Measurements from ENCODE around the gene CES3.
"Not testable (repeated sequence)": the region's sequence is repeated elsewhere in the genome, so short reads cannot be mapped to it uniquely, and the experiment has no call there.

CES3 gene

DNA sequence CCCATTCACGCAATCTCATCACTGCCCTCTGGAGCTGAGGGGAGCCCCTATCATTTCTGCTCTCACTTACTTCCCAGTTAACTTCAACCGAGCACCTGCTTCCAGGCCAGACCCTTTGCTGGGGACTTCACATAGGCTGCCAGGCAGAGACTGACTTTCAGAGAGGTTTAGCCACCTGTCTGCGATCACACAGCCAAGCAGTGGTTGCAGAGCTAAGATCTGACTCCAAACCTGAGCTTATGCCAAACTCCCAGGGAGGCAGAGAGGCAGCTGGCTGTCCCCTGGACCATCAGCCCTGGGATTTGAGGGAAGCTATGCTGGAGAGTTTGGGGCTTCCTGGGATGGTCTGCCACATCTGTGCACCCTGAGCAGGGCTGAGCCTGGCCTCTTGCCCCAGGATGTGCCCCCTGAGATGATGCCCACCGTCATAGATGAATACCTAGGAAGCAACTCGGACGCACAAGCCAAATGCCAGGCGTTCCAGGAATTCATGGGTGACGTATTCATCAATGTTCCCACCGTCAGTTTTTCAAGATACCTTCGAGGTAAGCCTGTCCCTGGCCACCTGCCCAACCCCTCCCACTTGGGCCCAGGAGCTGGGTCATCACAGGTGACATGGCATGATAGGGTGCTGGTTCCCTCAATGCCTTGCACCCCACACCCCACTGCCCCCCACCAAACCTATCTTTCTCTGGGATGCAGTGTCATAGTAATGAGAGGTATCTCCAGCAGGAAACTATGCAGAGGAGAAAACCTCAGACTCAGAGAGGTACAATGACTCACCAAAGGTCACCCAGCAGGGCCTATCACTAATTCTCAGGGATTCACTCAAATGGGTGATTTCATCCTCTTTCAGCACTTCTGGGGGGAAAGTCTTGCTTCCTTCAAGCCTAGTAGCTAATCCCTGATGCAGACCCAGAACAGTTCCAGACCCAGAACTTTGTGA is 10.0 kb downstream of the CES3 start:
- H3K27me3 ChIP-seq (ENCODE audit: control insufficient read depth, insufficient read depth, low read length, poor library complexity, severe bottlenecking), result no peaks in the 10 kb centered on the region
- H3K36me3 ChIP-seq (ENCODE audit: control insufficient read depth, insufficient read depth, low read length), result no peaks in the 10 kb centered on the region
- 89 to 91% methylated on average over 10 of the region's 10 CpGs for WGBS, 2 experiments

DNA sequence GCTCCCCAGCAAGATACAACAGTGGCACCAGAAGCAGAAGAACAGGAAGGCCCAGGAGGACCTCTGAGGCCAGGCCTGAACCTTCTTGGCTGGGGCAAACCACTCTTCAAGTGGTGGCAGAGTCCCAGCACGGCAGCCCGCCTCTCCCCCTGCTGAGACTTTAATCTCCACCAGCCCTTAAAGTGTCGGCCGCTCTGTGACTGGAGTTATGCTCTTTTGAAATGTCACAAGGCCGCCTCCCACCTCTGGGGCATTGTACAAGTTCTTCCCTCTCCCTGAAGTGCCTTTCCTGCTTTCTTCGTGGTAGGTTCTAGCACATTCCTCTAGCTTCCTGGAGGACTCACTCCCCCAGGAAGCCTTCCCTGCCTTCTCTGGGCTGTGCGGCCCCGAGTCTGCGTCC is 11.9 kb downstream of the CES3 start:
- Histone ChIP-seq H3K4me1 (ENCODE audit: control insufficient read depth, insufficient read depth, low read length) (no peaks in the 10 kb centered on the region), H3K27ac (ENCODE audit: insufficient read depth, low read depth, low read length, poor library complexity, severe bottlenecking) (no peak overlapping the region), H3K36me3 (ENCODE audit: control insufficient read depth, insufficient read depth, low read length) (no peaks in the 10 kb centered on the region), H3K4me3 (ENCODE audit: insufficient read depth, low read depth, low read length) (no peak overlapping the region), H3K9me3 (ENCODE audit: control insufficient read depth, low read length) (no peaks in the 10 kb centered on the region), H3K27me3 (ENCODE audit: control insufficient read depth, insufficient read depth, low read length, poor library complexity, severe bottlenecking) (no peaks in the 10 kb centered on the region)
- WGBS, 2 experiments, result 71% methylated on average over 9 of the region's 9 CpGs

More for the DNA sequence above, 10.0 kb downstream of the CES3 start:
- Histone ChIP-seq H3K4me3 (ENCODE audit: insufficient read depth, low read depth, low read length) (no peak overlapping the region), H3K27ac (ENCODE audit: insufficient read depth, low read depth, low read length, poor library complexity, severe bottlenecking) (no peak overlapping the region), H3K9me3 (ENCODE audit: control insufficient read depth, low read length) (no peaks in the 10 kb centered on the region), H3K4me1 (ENCODE audit: control insufficient read depth, insufficient read depth, low read length) (no peaks in the 10 kb centered on the region)

DNA sequence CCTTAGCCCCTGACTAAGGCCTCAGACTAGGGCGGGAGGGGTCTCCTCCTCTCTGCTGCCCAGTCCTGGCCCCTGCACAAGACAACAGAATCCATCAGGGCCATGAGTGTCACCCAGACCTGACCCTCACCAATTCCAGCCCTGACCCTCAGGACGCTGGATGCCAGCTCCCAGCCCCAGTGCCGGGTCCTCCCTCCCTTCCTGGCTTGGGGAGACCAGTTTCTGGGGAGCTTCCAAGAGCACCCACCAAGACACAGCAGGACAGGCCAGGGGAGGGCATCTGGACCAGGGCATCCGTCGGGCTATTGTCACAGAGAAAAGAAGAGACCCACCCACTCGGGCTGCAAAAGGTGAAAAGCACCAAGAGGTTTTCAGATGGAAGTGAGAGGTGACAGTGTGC is 12.7 kb downstream of the CES3 start:
- no peak overlapping the region for H3K27ac ChIP-seq (ENCODE audit: insufficient read depth, low read depth, low read length, poor library complexity, severe bottlenecking)
- H3K4me3 ChIP-seq (ENCODE audit: insufficient read depth, low read depth, low read length), result no peak overlapping the region
- H3K4me1 ChIP-seq (ENCODE audit: control insufficient read depth, insufficient read depth, low read length), result no peaks in the 10 kb centered on the region
- no peaks in the 10 kb centered on the region for H3K27me3 ChIP-seq (ENCODE audit: control insufficient read depth, insufficient read depth, low read length, poor library complexity, severe bottlenecking)
- H3K9me3 ChIP-seq (ENCODE audit: control insufficient read depth, low read length), result no peaks in the 10 kb centered on the region
- 94 to 98% methylated on average over 6 of the region's 6 CpGs for WGBS, 2 experiments
- H3K36me3 ChIP-seq (ENCODE audit: control insufficient read depth, insufficient read depth, low read length), result no peaks in the 10 kb centered on the region

DNA sequence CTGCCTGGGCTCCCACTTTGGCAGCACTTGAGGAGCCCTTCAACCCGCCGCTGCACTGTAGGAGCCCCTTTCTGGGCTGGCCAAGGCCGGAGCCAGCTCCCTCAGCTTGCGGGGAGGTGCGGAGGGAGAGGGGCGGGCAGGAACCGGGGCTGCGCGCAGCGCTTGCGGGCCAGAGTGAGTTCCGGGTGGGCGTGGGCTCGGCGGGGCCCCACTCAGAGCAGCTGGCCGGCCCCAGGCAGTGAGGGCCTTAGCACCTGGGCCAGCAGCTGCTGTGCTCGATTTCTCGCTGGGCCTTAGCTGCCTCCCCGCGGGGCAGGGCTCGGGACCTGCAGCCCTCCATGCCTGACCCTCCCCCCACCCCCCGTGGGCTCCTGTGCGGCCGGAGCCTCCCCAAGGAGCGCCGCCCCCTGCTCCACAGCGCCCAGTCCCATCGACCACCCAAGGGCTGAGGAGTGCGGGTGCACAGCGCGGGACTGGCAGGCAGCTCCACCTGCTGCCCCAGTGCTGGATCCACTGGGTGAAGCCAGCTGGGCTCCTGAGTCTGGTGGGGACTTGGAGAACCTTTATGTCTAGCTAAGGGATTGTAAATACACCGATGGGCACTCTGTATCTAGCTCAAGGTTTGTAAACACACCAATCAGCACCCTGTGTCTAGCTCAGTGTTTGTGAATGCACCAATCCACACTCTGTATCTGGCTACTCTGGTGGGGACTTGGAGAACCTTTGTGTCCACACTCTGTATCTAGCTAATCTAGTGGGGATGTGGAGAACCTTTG is 13.3 kb downstream of the CES3 start:
- WGBS, 2 experiments, result 93% methylated on average over 32 of the region's 32 CpGs
- H3K36me3 ChIP-seq (ENCODE audit: control insufficient read depth, insufficient read depth, low read length); H3K4me3 ChIP-seq (ENCODE audit: insufficient read depth, low read depth, low read length); H3K27me3 ChIP-seq (ENCODE audit: control insufficient read depth, insufficient read depth, low read length, poor library complexity, severe bottlenecking); H3K4me1 ChIP-seq (ENCODE audit: control insufficient read depth, insufficient read depth, low read length); H3K27ac ChIP-seq (ENCODE audit: insufficient read depth, low read depth, low read length, poor library complexity, severe bottlenecking); H3K9me3 ChIP-seq (ENCODE audit: control insufficient read depth, low read length): not testable (repeated sequence)

DNA sequence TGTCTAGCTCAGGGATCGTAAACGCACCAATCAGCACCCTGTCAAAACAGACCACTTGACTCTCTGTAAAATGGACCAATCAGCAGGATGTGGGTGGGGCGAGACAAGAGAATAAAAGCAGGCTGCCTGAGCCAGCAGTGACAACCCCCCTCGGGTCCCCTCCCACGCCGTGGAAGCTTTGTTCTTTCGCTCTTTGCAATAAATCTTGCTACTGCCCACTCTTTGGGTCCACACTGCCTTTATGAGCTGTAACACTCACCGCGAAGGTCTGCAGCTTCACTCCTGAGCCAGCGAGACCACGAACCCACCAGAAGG is 13.8 kb downstream of the CES3 start:
- H3K9me3 ChIP-seq (ENCODE audit: control insufficient read depth, low read length); H3K27ac ChIP-seq (ENCODE audit: insufficient read depth, low read depth, low read length, poor library complexity, severe bottlenecking); H3K4me1 ChIP-seq (ENCODE audit: control insufficient read depth, insufficient read depth, low read length); H3K27me3 ChIP-seq (ENCODE audit: control insufficient read depth, insufficient read depth, low read length, poor library complexity, severe bottlenecking); H3K4me3 ChIP-seq (ENCODE audit: insufficient read depth, low read depth, low read length); H3K36me3 ChIP-seq (ENCODE audit: control insufficient read depth, insufficient read depth, low read length): not testable (repeated sequence)
- 86 to 90% methylated on average over 11 of the region's 11 CpGs for WGBS, 2 experiments

DNA sequence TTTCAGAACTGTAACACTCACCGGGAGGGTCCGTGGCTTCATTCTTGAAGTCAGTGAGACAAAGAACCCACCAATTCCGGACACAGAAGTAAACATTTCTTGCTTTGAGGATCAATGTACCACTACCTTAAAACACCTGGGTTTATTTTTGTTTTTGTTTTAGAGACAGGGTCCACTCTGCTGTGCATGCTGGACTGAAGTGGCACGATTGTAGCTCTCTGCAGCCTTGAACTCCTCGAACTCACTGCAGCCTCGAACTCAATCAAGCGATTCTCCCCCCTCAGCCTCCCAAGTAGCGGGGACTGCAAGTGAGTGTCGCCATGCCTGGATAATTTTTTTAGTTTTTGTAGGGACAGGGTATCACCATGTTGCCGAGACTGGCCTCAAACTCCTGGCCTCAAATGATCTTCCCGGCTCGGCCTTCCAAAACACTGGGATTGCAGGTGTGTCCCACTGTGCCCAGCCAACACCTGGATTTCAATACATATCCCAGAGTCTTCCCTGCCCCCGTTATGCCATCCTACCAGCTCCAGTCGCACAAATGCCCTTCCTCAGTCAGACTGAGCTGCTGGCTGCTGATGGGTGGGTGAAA is 14.3 kb downstream of the CES3 start:
- H3K9me3 ChIP-seq (ENCODE audit: control insufficient read depth, low read length), result no peaks in the 10 kb centered on the region

DNA sequence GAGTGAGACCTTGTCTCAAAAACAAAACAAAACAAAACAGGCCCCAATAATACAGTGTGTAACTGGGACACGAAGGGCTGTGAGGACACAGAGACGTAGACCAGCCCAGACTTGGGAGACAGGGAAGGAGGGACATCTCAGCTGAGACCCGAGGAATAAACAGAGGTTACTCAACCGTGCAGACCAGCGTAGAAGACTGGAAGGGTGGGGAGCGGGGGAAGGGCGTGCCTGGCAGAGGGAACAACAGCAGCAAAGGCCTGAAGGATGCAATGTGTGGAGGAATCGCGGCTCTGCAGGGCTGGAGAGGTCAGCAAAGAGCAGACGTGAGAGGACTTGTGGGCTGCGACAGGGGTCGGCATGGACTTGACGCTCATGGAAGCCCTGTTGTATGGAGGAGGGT is 15.7 kb downstream of the CES3 start:
- H3K4me1 ChIP-seq (ENCODE audit: control insufficient read depth, insufficient read depth, low read length), result no peaks in the 10 kb centered on the region
- no peaks in the 10 kb centered on the region for H3K9me3 ChIP-seq (ENCODE audit: control insufficient read depth, low read length)
- no peaks in the 10 kb centered on the region for H3K27me3 ChIP-seq (ENCODE audit: control insufficient read depth, insufficient read depth, low read length, poor library complexity, severe bottlenecking)
- no peak overlapping the region for H3K27ac ChIP-seq (ENCODE audit: insufficient read depth, low read depth, low read length, poor library complexity, severe bottlenecking)
- no peak overlapping the region for H3K4me3 ChIP-seq (ENCODE audit: insufficient read depth, low read depth, low read length)
- 75 to 78% methylated on average over 13 of the region's 13 CpGs for WGBS, 2 experiments
- no peaks in the 10 kb centered on the region for H3K36me3 ChIP-seq (ENCODE audit: control insufficient read depth, insufficient read depth, low read length)

More for the DNA sequence above, 14.3 kb downstream of the CES3 start:
- no peaks in the 10 kb centered on the region for H3K27me3 ChIP-seq (ENCODE audit: control insufficient read depth, insufficient read depth, low read length, poor library complexity, severe bottlenecking)
- no peak overlapping the region for H3K27ac ChIP-seq (ENCODE audit: insufficient read depth, low read depth, low read length, poor library complexity, severe bottlenecking)
- WGBS, 2 experiments, result 92 to 94% methylated on average over 14 of the region's 14 CpGs
- no peak overlapping the region for H3K4me3 ChIP-seq (ENCODE audit: insufficient read depth, low read depth, low read length)
- H3K36me3 ChIP-seq (ENCODE audit: control insufficient read depth, insufficient read depth, low read length), result no peaks in the 10 kb centered on the region
- no peaks in the 10 kb centered on the region for H3K4me1 ChIP-seq (ENCODE audit: control insufficient read depth, insufficient read depth, low read length)

DNA sequence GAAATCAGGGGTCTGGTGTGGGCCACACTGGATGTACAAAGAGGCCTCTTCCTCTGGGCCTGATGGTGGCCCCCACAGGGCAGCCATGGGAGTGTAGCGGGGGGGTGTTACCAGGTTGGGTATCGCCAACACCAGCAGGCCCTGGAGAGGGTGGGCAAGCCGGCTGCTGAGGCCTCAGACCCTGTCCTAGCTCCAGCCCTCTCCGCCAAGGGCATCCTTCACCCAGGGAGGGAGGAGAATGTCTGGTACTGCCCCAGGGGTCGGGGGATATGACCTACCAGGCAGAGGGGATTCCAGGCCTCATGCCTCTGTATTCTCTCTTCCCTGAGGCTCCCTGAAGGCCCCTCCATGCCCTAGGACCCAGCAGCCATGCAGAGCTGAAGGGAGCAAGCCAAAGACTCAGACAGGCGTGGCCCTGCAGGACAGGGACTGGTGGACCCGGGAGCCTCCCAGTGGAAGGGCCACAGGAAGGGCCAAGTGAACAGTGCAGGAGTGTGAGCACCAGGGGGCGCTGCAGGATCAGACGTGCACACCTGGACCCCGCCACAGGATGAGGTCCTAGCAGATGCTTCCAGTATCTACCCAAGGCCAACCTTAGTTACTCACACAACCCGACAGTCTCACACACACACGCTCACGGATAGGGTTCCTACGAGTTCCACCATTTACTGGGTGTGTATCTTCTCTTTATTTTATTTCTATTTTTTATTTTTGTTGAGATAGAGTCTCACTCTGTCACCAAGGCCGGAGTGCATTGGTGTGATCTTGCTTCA is 16.5 kb downstream of the CES3 start:
- no peaks in the 10 kb centered on the region for H3K36me3 ChIP-seq (ENCODE audit: control insufficient read depth, insufficient read depth, low read length)
- no peaks in the 10 kb centered on the region for H3K27me3 ChIP-seq (ENCODE audit: control insufficient read depth, insufficient read depth, low read length, poor library complexity, severe bottlenecking)
- no peaks in the 10 kb centered on the region for H3K9me3 ChIP-seq (ENCODE audit: control insufficient read depth, low read length)
- no peaks in the 10 kb centered on the region for H3K4me1 ChIP-seq (ENCODE audit: control insufficient read depth, insufficient read depth, low read length)
- no peak overlapping the region for H3K4me3 ChIP-seq (ENCODE audit: insufficient read depth, low read depth, low read length)
- WGBS, 2 experiments, result 42 to 44% methylated on average over 15 of the region's 15 CpGs
- no peak overlapping the region for H3K27ac ChIP-seq (ENCODE audit: insufficient read depth, low read depth, low read length, poor library complexity, severe bottlenecking)

DNA sequence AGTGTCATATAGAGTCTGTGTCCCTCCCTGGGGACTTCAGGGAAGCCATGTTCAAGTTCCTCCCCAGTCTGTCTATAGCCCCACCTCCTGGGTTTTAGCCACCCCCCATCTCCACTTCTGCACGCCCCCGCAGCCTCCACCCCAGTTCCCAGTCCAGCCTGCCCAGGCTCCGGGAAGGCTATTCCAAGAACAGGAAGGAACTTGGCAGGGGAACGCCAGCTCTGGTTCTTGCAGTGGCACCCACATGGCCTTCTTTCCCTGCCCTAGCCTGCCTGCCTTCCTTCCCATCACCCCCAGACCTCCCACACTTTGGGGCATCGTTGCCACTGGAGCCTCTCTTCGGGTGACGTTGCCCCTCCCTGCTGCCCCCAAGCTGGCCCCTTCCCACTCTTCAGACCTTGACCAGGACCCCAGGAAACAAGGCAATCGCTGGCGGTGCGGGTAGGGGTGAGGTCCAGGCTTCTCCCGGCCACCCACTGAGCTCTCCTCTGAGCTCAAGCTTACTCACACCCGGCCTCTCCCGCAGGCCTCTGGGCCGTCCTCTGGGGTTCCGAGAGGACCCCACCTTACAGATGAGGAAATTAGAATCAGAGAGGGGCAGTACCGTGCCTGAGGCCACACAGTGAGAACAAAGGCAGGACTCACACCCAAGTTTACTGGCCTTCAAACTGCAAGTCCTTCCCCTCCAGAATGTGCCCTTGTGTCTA is 18.1 kb downstream of the CES3 start:
- Histone ChIP-seq H3K4me3 (ENCODE audit: insufficient read depth, low read depth, low read length) (no peak overlapping the region), H3K27ac (ENCODE audit: insufficient read depth, low read depth, low read length, poor library complexity, severe bottlenecking) (no peak overlapping the region), H3K4me1 (ENCODE audit: control insufficient read depth, insufficient read depth, low read length) (no peaks in the 10 kb centered on the region), H3K9me3 (ENCODE audit: control insufficient read depth, low read length) (no peaks in the 10 kb centered on the region), H3K27me3 (ENCODE audit: control insufficient read depth, insufficient read depth, low read length, poor library complexity, severe bottlenecking) (no peaks in the 10 kb centered on the region), H3K36me3 (ENCODE audit: control insufficient read depth, insufficient read depth, low read length) (no peaks in the 10 kb centered on the region)
- WGBS, 2 experiments, result 83 to 84% methylated on average over 16 of the region's 16 CpGs

Data from ectodermal cell (in vitro differentiated cells).